ENCODE measurements around the gene PTPRM.

PTPRM gene

DNA sequence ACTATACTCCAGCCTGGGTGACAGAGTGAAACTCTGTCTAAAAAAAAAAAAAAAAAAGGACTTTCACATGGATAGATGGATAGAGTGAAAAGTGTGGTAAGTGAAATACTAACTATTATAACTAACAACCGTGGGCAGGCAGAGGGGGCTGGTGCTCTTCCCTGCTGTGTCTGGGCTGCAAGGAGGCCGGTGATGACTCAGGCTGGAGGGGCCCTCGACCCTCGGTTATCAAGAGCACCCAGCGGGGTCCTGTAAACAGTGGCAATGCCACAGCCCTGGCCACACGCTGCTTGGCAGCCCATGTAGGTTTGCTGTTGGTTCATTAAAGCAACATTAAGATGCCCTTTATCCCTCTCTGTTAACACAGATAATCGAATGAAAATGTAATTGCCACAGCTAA lies 857.4 kb downstream of the PTPRM start:
- no peak for DNase-seq
- no peak overlapping the region for H3K4ac ChIP-seq (ENCODE audit: low read depth in 1 of 2, low read length in 2 of 2)
- no peak overlapping the region for H2BK15ac ChIP-seq (ENCODE audit: low read depth, poor library complexity, severe bottlenecking)
- no peaks in the 10 kb centered on the region for H3K36me3 ChIP-seq (ENCODE audit: control insufficient read depth in 1 of 2, insufficient read depth in 2 of 2, low read depth in 1 of 2, low read length in 2 of 2)
- no peak overlapping the region for H3K23ac ChIP-seq (ENCODE audit: low read length in 2 of 2)
- no peak overlapping the region for H3K18ac ChIP-seq (ENCODE audit: low read depth in 1 of 2, low read length in 2 of 2)
- H2AFZ ChIP-seq (ENCODE audit: low read depth, low read length): no peak overlapping the region
- no peak overlapping the region for H3K27ac ChIP-seq (ENCODE audit: low read length, poor library complexity, severe bottlenecking)
- H2AK5ac ChIP-seq (ENCODE audit: low read length, severe bottlenecking): no peak overlapping the region
- H4K8ac ChIP-seq (ENCODE audit: low read length): peak overlapping the region; percentile 85
- 34% methylated on average over 6 of the region's 7 CpGs for WGBS
- no peak overlapping the region for H3K9ac ChIP-seq (ENCODE audit: low read length)
- H3K9me3 ChIP-seq (ENCODE audit: control insufficient read depth, low read length): no peaks in the 10 kb centered on the region
- no peak overlapping the region for H3K4me2 ChIP-seq (ENCODE audit: low read length, poor library complexity, severe bottlenecking)
- no peak overlapping the region for H2BK5ac ChIP-seq (ENCODE audit: low read depth, low read length, poor library complexity, severe bottlenecking)
- peaks cover 0 to 2% of the 10 kb centered on the region in 2 experiments for H3K27me3 ChIP-seq (ENCODE audit: control insufficient read depth in 1 of 2, insufficient read depth in 1 of 2, low read length in 2 of 2)
- no peak overlapping the region for H4K91ac ChIP-seq (ENCODE audit: low read length)
- H3K79me1 ChIP-seq (replicated peaks; ENCODE audit: low read length, poor library complexity, severe bottlenecking): no peaks in the 10 kb centered on the region
- H3K4me1 ChIP-seq (ENCODE audit: control insufficient read depth, insufficient read depth, low read depth, low read length): peaks cover 22% of the 10 kb centered on the region
- no peak overlapping the region for H2BK12ac ChIP-seq (ENCODE audit: low read length in 2 of 2)
- H2BK120ac ChIP-seq (ENCODE audit: low read depth, low read length): no peak overlapping the region
- no peak overlapping the region for H3K4me3 ChIP-seq (ENCODE audit: insufficient read depth in 1 of 2, low read depth in 1 of 2, low read length in 2 of 2)
- H3K14ac ChIP-seq (ENCODE audit: low read length in 2 of 2): no peak overlapping the region

DNA sequence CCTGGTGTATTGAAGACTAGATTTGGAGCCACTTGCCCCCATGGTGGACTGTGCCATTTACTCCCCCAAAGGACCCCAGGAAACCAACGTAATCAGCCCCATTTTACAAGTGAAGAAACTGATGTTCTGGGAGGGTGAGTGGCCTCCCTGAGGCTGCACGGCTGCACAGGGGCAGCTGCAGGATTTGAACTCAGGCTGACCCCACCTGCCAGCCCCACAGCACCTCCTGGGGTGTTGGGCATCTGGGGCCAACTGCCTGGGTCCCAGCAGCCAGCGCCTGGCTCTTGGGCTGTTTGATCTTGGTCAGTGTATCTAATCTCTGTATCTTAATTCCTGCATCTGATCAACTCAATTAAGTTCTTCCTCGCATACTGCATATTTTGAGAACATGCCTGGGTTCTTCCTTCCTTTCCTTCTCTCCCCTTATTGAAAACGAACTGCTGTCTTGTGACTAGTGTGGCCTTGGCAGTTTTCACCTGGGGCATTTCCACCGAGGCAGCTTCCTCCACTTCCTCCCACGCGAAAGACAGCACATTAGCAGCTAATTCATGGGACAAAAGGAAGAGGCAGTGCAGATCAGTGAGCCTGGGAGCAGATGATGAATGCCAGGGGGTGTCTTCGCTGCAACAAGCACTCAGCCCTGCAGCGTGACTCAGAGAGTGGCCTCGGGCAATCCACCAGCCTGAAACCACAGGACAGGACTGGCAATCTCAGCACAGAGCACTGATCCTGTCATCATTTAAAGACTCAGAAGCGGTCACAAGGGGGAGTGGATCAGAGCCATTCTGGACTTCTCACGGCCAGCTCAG lies 858.0 kb downstream of the PTPRM start:
- 38% methylated on average over 13 of the region's 13 CpGs for WGBS
- Histone ChIP-seq H3K27ac (ENCODE audit: low read length, poor library complexity, severe bottlenecking) (no peak overlapping the region), H4K91ac (ENCODE audit: low read length) (no peak overlapping the region), H3K14ac (ENCODE audit: low read length in 2 of 2) (no peak overlapping the region), H2BK120ac (ENCODE audit: low read depth, low read length) (no peak overlapping the region), H3K4me2 (ENCODE audit: low read length, poor library complexity, severe bottlenecking) (no peak overlapping the region), H2BK12ac (ENCODE audit: low read length in 2 of 2) (no peak overlapping the region), H3K4me3 (ENCODE audit: insufficient read depth in 1 of 2, low read depth in 1 of 2, low read length in 2 of 2) (no peak overlapping the region), H4K8ac (ENCODE audit: low read length) (no peak overlapping the region), H2BK5ac (ENCODE audit: low read depth, low read length, poor library complexity, severe bottlenecking) (no peak overlapping the region), H3K18ac (ENCODE audit: low read depth in 1 of 2, low read length in 2 of 2) (no peak overlapping the region), H2AK5ac (ENCODE audit: low read length, severe bottlenecking) (no peak overlapping the region), H3K9me3 (ENCODE audit: control insufficient read depth, low read length) (no peaks in the 10 kb centered on the region), H3K79me1 (replicated peaks; ENCODE audit: low read length, poor library complexity, severe bottlenecking) (no peaks in the 10 kb centered on the region), H3K36me3 (ENCODE audit: control insufficient read depth in 1 of 2, insufficient read depth in 2 of 2, low read depth in 1 of 2, low read length in 2 of 2) (no peaks in the 10 kb centered on the region), H3K9ac (ENCODE audit: low read length) (no peak overlapping the region), H3K27me3 (ENCODE audit: control insufficient read depth in 1 of 2, insufficient read depth in 1 of 2, low read length in 2 of 2) (peaks cover 0 to 2% of the 10 kb centered on the region in 2 experiments), H2BK15ac (ENCODE audit: low read depth, poor library complexity, severe bottlenecking) (no peak overlapping the region), H2AFZ (ENCODE audit: low read depth, low read length) (no peak overlapping the region), H3K4me1 (ENCODE audit: control insufficient read depth, insufficient read depth, low read depth, low read length) (peaks cover 22% of the 10 kb centered on the region), H3K4ac (ENCODE audit: low read depth in 1 of 2, low read length in 2 of 2) (no peak overlapping the region), H3K23ac (ENCODE audit: low read length in 2 of 2) (no peak overlapping the region)
- DNase-seq: peak; percentile 91

DNA sequence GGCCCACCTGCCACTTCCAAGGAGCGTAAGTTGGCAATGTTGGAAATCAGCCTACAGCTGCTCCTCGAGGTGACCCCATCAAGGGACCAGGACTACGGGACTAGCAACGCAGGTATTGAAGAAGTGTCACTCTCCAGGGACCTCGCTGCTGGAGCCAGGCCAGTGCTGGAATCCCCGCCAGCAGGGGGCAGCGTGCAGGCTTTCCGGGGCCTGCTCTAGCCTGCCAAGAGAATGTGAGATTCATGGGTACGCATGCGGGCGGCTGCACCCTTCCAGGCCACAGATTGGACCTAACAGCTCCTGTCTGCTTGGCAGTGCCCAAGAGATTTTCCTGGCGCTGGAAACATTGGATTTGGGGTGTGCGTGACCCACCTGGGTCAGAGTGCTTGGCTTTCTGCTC lies 859.3 kb downstream of the PTPRM start:
- WGBS: 78% methylated on average over 13 of the region's 13 CpGs
- no peak overlapping the region for H3K18ac ChIP-seq (ENCODE audit: low read depth in 1 of 2, low read length in 2 of 2)
- no peak overlapping the region for H2BK120ac ChIP-seq (ENCODE audit: low read depth, low read length)
- no peaks in the 10 kb centered on the region for H3K36me3 ChIP-seq (ENCODE audit: control insufficient read depth in 1 of 2, insufficient read depth in 2 of 2, low read depth in 1 of 2, low read length in 2 of 2)
- no peak overlapping the region for H3K4me3 ChIP-seq (ENCODE audit: insufficient read depth in 1 of 2, low read depth in 1 of 2, low read length in 2 of 2)
- no peak overlapping the region for H3K4ac ChIP-seq (ENCODE audit: low read depth in 1 of 2, low read length in 2 of 2)
- no peak overlapping the region for H3K27ac ChIP-seq (ENCODE audit: low read length, poor library complexity, severe bottlenecking)
- no peak overlapping the region for H4K8ac ChIP-seq (ENCODE audit: low read length)
- H3K79me1 ChIP-seq (replicated peaks; ENCODE audit: low read length, poor library complexity, severe bottlenecking): no peaks in the 10 kb centered on the region
- DNase-seq: no peak
- H2AFZ ChIP-seq (ENCODE audit: low read depth, low read length): no peak overlapping the region
- H3K9ac ChIP-seq (ENCODE audit: low read length): no peak overlapping the region
- no peak overlapping the region for H3K14ac ChIP-seq (ENCODE audit: low read length in 2 of 2)
- H3K4me1 ChIP-seq (ENCODE audit: control insufficient read depth, insufficient read depth, low read depth, low read length): peaks cover 22% of the 10 kb centered on the region
- H3K9me3 ChIP-seq (ENCODE audit: control insufficient read depth, low read length): no peaks in the 10 kb centered on the region
- H4K91ac ChIP-seq (ENCODE audit: low read length): no peak overlapping the region
- no peak overlapping the region for H2BK5ac ChIP-seq (ENCODE audit: low read depth, low read length, poor library complexity, severe bottlenecking)
- H3K4me2 ChIP-seq (ENCODE audit: low read length, poor library complexity, severe bottlenecking): no peak overlapping the region
- no peak overlapping the region for H2BK12ac ChIP-seq (ENCODE audit: low read length in 2 of 2)
- no peak overlapping the region for H2AK5ac ChIP-seq (ENCODE audit: low read length, severe bottlenecking)
- H3K23ac ChIP-seq (ENCODE audit: low read length in 2 of 2): no peak overlapping the region
- H3K27me3 ChIP-seq (ENCODE audit: control insufficient read depth in 1 of 2, insufficient read depth in 1 of 2, low read length in 2 of 2): peaks cover 0 to 2% of the 10 kb centered on the region in 2 experiments
- H2BK15ac ChIP-seq (ENCODE audit: low read depth, poor library complexity, severe bottlenecking): no peak overlapping the region

DNA sequence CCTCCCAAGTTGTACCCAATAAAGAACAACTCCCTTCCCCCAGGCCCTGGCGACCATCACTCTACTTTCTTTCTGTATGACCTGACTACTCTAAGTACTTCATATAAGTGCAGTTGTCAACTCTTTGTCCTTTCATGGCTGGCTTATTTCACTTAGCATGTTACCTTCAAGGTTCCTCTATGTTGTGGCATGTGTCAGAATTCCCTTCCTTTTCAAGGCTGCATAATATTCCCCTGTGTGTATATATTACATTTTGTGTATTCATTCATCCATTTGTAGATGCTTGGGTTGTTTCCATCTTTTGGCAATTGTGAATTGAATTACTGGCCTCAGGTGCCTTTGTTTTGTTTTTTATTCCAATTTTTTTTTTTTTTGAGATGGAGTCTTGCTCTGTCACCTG lies 860.2 kb downstream of the PTPRM start:
- H4K91ac ChIP-seq (ENCODE audit: low read length): no peak overlapping the region
- H3K36me3 ChIP-seq (ENCODE audit: control insufficient read depth in 1 of 2, insufficient read depth in 2 of 2, low read depth in 1 of 2, low read length in 2 of 2): no peaks in the 10 kb centered on the region
- peaks cover 0 to 4% of the 10 kb centered on the region in 2 experiments for H3K27me3 ChIP-seq (ENCODE audit: control insufficient read depth in 1 of 2, insufficient read depth in 1 of 2, low read length in 2 of 2)
- H3K9ac ChIP-seq (ENCODE audit: low read length): no peak overlapping the region
- H3K18ac ChIP-seq (ENCODE audit: low read depth in 1 of 2, low read length in 2 of 2): no peak overlapping the region
- H3K79me1 ChIP-seq (replicated peaks; ENCODE audit: low read length, poor library complexity, severe bottlenecking): no peaks in the 10 kb centered on the region
- H3K4me1 ChIP-seq (ENCODE audit: control insufficient read depth, insufficient read depth, low read depth, low read length): peaks cover 22% of the 10 kb centered on the region
- no peak overlapping the region for H2BK120ac ChIP-seq (ENCODE audit: low read depth, low read length)
- H3K14ac ChIP-seq (ENCODE audit: low read length in 2 of 2): no peak overlapping the region
- H2AFZ ChIP-seq (ENCODE audit: low read depth, low read length): no peak overlapping the region
- no peak overlapping the region for H3K27ac ChIP-seq (ENCODE audit: low read length, poor library complexity, severe bottlenecking)
- no peak overlapping the region for H2BK5ac ChIP-seq (ENCODE audit: low read depth, low read length, poor library complexity, severe bottlenecking)
- H3K4ac ChIP-seq (ENCODE audit: low read depth in 1 of 2, low read length in 2 of 2): no peak overlapping the region
- no peak for DNase-seq
- 100% methylated on average over 1 of the region's 1 CpG for WGBS
- H2BK12ac ChIP-seq (ENCODE audit: low read length in 2 of 2): no peak overlapping the region
- H3K23ac ChIP-seq (ENCODE audit: low read length in 2 of 2): no peak overlapping the region
- H4K8ac ChIP-seq (ENCODE audit: low read length): no peak overlapping the region
- no peak overlapping the region for H3K4me2 ChIP-seq (ENCODE audit: low read length, poor library complexity, severe bottlenecking)
- H2BK15ac ChIP-seq (ENCODE audit: low read depth, poor library complexity, severe bottlenecking): no peak overlapping the region
- no peaks in the 10 kb centered on the region for H3K9me3 ChIP-seq (ENCODE audit: control insufficient read depth, low read length)
- H2AK5ac ChIP-seq (ENCODE audit: low read length, severe bottlenecking): no peak overlapping the region
- no peak overlapping the region for H3K4me3 ChIP-seq (ENCODE audit: insufficient read depth in 1 of 2, low read depth in 1 of 2, low read length in 2 of 2)

Data from mesenchymal stem cell (in vitro differentiated cells and primary cell).